OCI-LY7 (cell line): ENCODE results near the gene SGMS1.

Experiments
- EZH2phosphoT487 ChIP-seq: fragments of 200-600 bp; sonication (generic); IDR thresholded peaks from 2 replicates; pipeline ENCODE4 v1.6.1; 2018; ENCODE audit warnings: low read depth, borderline replicate concordance, mild to moderate bottlenecking, mixed run types, antibody characterized with exemption, low read length, moderate library complexity, mixed read lengths
- TF ChIP-seq, protein P1 (sequence below): fragments of 200-600 bp; sonication (generic); conservative IDR thresholded peaks from 2 replicates; pipeline ENCODE4 v1.5.1; 2014; ENCODE audit warnings: mild to moderate bottlenecking, antibody characterized with exemption, low read length, moderate library complexity, mixed read lengths

DNA sequence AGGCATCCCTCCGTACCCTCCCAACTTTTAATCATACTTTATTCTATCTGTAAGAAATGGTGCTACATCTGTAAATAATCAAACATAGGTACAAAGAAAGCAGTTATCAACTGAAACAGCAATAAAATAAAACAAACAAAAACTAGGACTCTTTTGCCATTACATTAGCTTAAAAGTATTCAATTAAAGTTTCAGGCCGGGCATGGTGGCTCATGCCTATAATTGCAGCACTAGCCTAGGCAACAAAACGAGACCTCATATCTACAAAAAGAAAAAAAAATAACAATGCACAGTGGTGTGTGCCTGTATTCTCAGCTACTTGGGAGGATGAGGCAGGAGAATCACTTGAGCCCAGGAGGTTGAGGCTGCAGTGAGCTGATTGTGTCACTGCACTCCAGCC, 161.9 kb downstream of the SGMS1 start:
- TF ChIP-seq, protein P1, sequence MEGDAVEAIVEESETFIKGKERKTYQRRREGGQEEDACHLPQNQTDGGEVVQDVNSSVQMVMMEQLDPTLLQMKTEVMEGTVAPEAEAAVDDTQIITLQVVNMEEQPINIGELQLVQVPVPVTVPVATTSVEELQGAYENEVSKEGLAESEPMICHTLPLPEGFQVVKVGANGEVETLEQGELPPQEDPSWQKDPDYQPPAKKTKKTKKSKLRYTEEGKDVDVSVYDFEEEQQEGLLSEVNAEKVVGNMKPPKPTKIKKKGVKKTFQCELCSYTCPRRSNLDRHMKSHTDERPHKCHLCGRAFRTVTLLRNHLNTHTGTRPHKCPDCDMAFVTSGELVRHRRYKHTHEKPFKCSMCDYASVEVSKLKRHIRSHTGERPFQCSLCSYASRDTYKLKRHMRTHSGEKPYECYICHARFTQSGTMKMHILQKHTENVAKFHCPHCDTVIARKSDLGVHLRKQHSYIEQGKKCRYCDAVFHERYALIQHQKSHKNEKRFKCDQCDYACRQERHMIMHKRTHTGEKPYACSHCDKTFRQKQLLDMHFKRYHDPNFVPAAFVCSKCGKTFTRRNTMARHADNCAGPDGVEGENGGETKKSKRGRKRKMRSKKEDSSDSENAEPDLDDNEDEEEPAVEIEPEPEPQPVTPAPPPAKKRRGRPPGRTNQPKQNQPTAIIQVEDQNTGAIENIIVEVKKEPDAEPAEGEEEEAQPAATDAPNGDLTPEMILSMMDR: no peak
- TF ChIP-seq EZH2phosphoT487: no peak
